Activated CD4-positive, alpha-beta memory T cell treated with anti-CD3 and anti-CD28 coated beads, Interleukin-2, amount 10 ng/mL, durations not matched to agents 7 days and 5 days (primary cell): ENCODE results near the gene SORCS2. TPM values are rescaled to one million over a fixed set of nuclear protein-coding genes. Genes with fewer than 3 reads are reported as not detected.

Source experiments
- CTCF ChIA-PET: fragments of 350-600 bp; sonication (Branson Sonifier 250); formaldehyde crosslinking; loops from one replicate; lab custom pipeline; 2021; ENCODE audit warnings: antibody characterized with exemption, inconsistent platforms; lab: Charles Lee
- POLR2A ChIA-PET: fragments of 350-600 bp; sonication (Branson Sonifier 250); formaldehyde crosslinking; loops from one replicate; lab custom pipeline; 2021; ENCODE audit warnings: antibody characterized with exemption; lab: Charles Lee
- DNase-seq: peaks from one replicate; pipeline ENCODE4 v3.0.0-alpha.2; 2020
- H3K27ac Mint-ChIP-seq: one replicate; pipeline ENCODE4 v1.8.0; 2021; ENCODE audit warnings: mild to moderate bottlenecking, mixed read lengths
- H3K27me3 Mint-ChIP-seq: one replicate; pipeline ENCODE4 v1.8.0; 2021; ENCODE audit warnings: mixed read lengths
- H3K36me3 Mint-ChIP-seq: one replicate; pipeline ENCODE4 v1.8.0; 2021; ENCODE audit warnings: low read depth, mixed read lengths
- H3K4me1 Mint-ChIP-seq: one replicate; pipeline ENCODE4 v1.8.0; 2021; ENCODE audit warnings: mixed read lengths
- H3K4me3 Mint-ChIP-seq: one replicate; pipeline ENCODE4 v1.8.0; 2021; ENCODE audit warnings: mild to moderate bottlenecking, mixed read lengths
- H3K9me3 Mint-ChIP-seq: one replicate; pipeline ENCODE4 v1.8.0; 2021; ENCODE audit warnings: mixed read lengths
- total RNA-seq, 2 experiments: library from RNA; stranded (reverse); gene quantifications; one replicate each; pipeline ENCODE4 v1.2.3, GENCODE V29; 2021

Gene SORCS2
- under 1 TPM; 0.10 to 0.18 TPM for total RNA-seq

- H3K36me3 Mint-ChIP-seq: no peaks in the 10 kb centered on the region
- POLR2A ChIA-PET: no interaction called here
- H3K27ac Mint-ChIP-seq: no peak within 1 kb of the TSS
- no peaks in the 10 kb centered on the region for H3K9me3 Mint-ChIP-seq
- CTCF ChIA-PET: interaction anchor here (1.0 kb wide), 3 partner anchors 16 to 610 kb away, joined by 3 to 4 read pairs (median 4); no protein-coding TSS in a partner anchor
- no peaks in the 10 kb centered on the region for H3K4me1 Mint-ChIP-seq
- no peak within 1 kb of the TSS for H3K4me3 Mint-ChIP-seq
- peaks cover 69% of the 10 kb centered on the region for H3K27me3 Mint-ChIP-seq
- DNase-seq: peak; percentile 50
Observed at GRCh38 chr4:7192252-7193029, at the start of gene SORCS2. Gene SORCS2, plus strand, starts transcription at chr4:7192538.

GRCh38 chr4:7144374-7145290 is 47.7 kb upstream of the SORCS2 start:
- CTCF ChIA-PET: no interaction called here
- peaks cover 11% of the 10 kb centered on the region for H3K27me3 Mint-ChIP-seq
- no peaks in the 10 kb centered on the region for H3K36me3 Mint-ChIP-seq
- H3K27ac Mint-ChIP-seq: no peak overlapping the region
- POLR2A ChIA-PET: no interaction called here
- H3K4me1 Mint-ChIP-seq: no peaks in the 10 kb centered on the region
- no peak for DNase-seq
- H3K4me3 Mint-ChIP-seq: no peak overlapping the region
- no peaks in the 10 kb centered on the region for H3K9me3 Mint-ChIP-seq

- ChIA-PET CTCF (no interaction called here), POLR2A (no interaction called here)
- DNase-seq: no peak
- Mint-ChIP-seq H3K36me3 (no peaks in the 10 kb centered on the region), H3K4me1 (no peaks in the 10 kb centered on the region), H3K9me3 (no peaks in the 10 kb centered on the region), H3K27me3 (peaks cover 11% of the 10 kb centered on the region), H3K4me3 (no peak overlapping the region), H3K27ac (no peak overlapping the region)
Observed at GRCh38 chr4:7145291-7145934, 46.9 kb upstream of the SORCS2 start.

- Mint-ChIP-seq H3K36me3 (no peaks in the 10 kb centered on the region), H3K9me3 (no peaks in the 10 kb centered on the region), H3K4me3 (no peak overlapping the region), H3K27ac (no peak overlapping the region), H3K4me1 (no peaks in the 10 kb centered on the region), H3K27me3 (peaks cover 11% of the 10 kb centered on the region)
- no peak for DNase-seq
- ChIA-PET POLR2A (no interaction called here), CTCF (no interaction called here)
Observed at GRCh38 chr4:7146059-7146785, 46.1 kb upstream of the SORCS2 start.

GRCh38 chr4:7146786-7147115 is 45.6 kb upstream of the SORCS2 start:
- POLR2A ChIA-PET: no interaction called here
- no peak for DNase-seq
- CTCF ChIA-PET: no interaction called here
- Mint-ChIP-seq H3K9me3 (no peaks in the 10 kb centered on the region), H3K27ac (no peak overlapping the region), H3K36me3 (no peaks in the 10 kb centered on the region), H3K27me3 (peaks cover 11% of the 10 kb centered on the region), H3K4me1 (no peaks in the 10 kb centered on the region), H3K4me3 (no peak overlapping the region)

- H3K4me3 Mint-ChIP-seq: no peak overlapping the region
- ChIA-PET POLR2A (no interaction called here), CTCF (no interaction called here)
- H3K36me3 Mint-ChIP-seq: no peaks in the 10 kb centered on the region
- H3K27ac Mint-ChIP-seq: no peak overlapping the region
- H3K27me3 Mint-ChIP-seq: peaks cover 11% of the 10 kb centered on the region
- no peak for DNase-seq
- no peaks in the 10 kb centered on the region for H3K4me1 Mint-ChIP-seq
- no peaks in the 10 kb centered on the region for H3K9me3 Mint-ChIP-seq
Observed at GRCh38 chr4:7147261-7147660, 45.1 kb upstream of the SORCS2 start.

GRCh38 chr4:7147661-7148310 is 44.6 kb upstream of the SORCS2 start:
- CTCF ChIA-PET: interaction anchor here (0.5 kb wide), 1 partner anchor 13 kb away, joined by 3 read pairs; no protein-coding TSS in a partner anchor
- POLR2A ChIA-PET: no interaction called here
- Mint-ChIP-seq H3K27ac (no peak overlapping the region), H3K36me3 (no peaks in the 10 kb centered on the region), H3K4me1 (no peaks in the 10 kb centered on the region), H3K27me3 (peaks cover 12% of the 10 kb centered on the region), H3K9me3 (no peaks in the 10 kb centered on the region), H3K4me3 (no peak overlapping the region)
- no peak for DNase-seq

- no peaks in the 10 kb centered on the region for H3K4me1 Mint-ChIP-seq
- POLR2A ChIA-PET: no interaction called here
- CTCF ChIA-PET: interaction anchor here (0.5 kb wide), 1 partner anchor 14 kb away, joined by 3 read pairs; no protein-coding TSS in a partner anchor
Observed at GRCh38 chr4:7148337-7148736, 44.0 kb upstream of the SORCS2 start.

GRCh38 chr4:7150036-7150635 is 42.2 kb upstream of the SORCS2 start:
- Mint-ChIP-seq H3K4me3 (no peak overlapping the region), H3K9me3 (no peaks in the 10 kb centered on the region), H3K4me1 (no peaks in the 10 kb centered on the region), H3K27ac (no peak overlapping the region), H3K27me3 (peaks cover 8% of the 10 kb centered on the region), H3K36me3 (no peaks in the 10 kb centered on the region)
- POLR2A ChIA-PET: no interaction called here
- no peak for DNase-seq
- CTCF ChIA-PET: no interaction called here

More at GRCh38 chr4:7148337-7148736, 44.0 kb upstream of the SORCS2 start:
- Mint-ChIP-seq H3K36me3 (no peaks in the 10 kb centered on the region), H3K9me3 (no peaks in the 10 kb centered on the region), H3K27me3 (peaks cover 11% of the 10 kb centered on the region), H3K27ac (no peak overlapping the region), H3K4me3 (no peak overlapping the region)
- DNase-seq: no peak

GRCh38 chr4:7151668-7152227 is 40.6 kb upstream of the SORCS2 start:
- ChIA-PET POLR2A (no interaction called here), CTCF (no interaction called here)
- Mint-ChIP-seq H3K9me3 (no peaks in the 10 kb centered on the region), H3K36me3 (no peaks in the 10 kb centered on the region), H3K4me1 (peaks cover 4% of the 10 kb centered on the region), H3K4me3 (no peak overlapping the region), H3K27ac (no peak overlapping the region), H3K27me3 (peaks cover 18% of the 10 kb centered on the region)
- DNase-seq: no peak

GRCh38 chr4:7153711-7154110 is 38.6 kb upstream of the SORCS2 start:
- Mint-ChIP-seq H3K27ac (no peak overlapping the region), H3K4me3 (no peak overlapping the region), H3K27me3 (peaks cover 23% of the 10 kb centered on the region), H3K36me3 (no peaks in the 10 kb centered on the region), H3K4me1 (peaks cover 4% of the 10 kb centered on the region), H3K9me3 (no peaks in the 10 kb centered on the region)
- ChIA-PET CTCF (no interaction called here), POLR2A (no interaction called here)
- DNase-seq: no peak
